Measurements from ENCODE around the gene VCAN.

VCAN gene

DNA sequence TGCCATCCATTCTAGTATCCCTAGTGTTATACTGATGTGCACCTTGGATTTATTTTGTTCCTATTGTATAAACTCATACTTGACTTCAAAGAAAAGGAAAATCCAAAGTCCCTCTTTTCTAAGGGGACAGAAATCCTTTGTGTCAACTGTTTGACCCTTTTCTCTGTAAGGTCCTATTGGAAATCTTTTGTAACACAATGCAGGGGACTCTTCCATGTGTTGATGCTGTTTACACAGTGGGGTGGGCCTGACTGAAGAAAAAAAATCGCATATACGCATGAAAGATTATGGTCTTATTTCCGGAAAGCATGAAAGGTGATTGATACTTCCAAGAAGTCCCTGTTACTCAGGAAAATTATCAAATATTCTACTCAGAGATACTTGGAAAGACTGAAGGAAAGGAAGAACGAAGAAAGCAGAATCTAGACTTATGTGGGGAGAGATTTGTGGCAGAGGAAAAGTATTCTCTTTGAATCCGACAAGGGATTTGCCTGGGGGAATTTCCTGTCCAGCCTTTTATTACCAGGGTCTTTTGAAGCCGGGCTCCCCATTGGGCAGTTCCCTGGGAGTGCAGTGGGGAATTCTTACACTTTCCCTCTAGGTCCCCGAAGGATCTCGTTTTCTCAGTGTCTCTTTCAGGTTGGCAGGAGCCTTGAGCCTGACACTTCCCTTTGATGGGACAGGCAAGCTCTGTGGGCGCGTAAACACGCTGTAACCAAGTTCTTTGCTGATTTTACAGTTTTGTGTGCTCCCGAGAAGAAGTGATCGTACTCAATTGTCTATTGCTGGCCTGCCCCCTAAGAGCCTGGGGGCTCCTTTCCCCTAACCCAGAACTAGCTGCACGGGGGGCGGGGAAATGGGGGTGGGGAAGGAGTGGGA lies 779 bp upstream of the VCAN start:
- no peak for DNase-seq

GRCh38 chr5:83472213-83472507 lies 616 bp downstream of the VCAN start:
- DNase-seq = no peak

DNA sequence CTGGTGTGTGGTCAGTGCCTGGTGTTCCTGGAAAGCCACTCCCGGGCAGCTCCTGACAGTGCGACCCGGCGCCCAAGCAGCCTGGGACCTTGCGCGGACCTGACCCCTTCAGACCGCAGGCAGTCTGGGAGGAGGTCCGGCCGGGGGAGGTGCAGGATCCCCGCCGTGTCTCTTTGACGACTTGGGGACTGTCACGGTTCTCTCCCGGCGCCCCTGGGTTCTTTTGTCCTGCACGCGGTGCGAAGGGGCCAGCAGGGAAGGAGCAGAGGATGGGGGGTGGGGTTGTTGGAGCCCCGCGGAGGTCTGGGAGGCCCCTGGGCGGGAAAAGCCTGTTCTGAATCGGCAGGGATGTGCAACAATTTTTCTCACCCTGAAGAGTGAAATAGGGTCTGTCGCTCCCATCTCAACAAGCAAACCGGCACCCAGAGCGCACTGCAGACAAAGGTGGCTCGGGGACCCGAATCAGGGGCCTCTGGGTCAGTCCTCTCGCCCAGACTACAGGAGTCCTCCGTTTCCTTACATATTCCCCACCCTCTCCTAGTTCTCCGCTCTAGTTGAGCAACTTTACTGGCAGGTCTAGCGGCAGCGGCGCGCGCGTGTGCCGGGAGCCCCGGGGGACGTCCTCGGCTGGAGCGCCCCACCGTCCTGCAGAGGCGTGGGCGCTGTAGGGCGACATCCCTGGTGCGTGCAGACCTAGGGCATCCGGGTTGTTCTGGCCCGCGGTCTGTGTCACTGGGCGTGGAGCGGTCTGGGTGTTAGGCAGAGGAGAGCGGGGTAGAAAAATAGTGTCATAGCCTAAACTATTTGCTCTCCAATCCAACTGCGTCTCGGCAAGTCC lies 1.2 kb downstream of the VCAN start:
- DNase-seq = no peak

DNA sequence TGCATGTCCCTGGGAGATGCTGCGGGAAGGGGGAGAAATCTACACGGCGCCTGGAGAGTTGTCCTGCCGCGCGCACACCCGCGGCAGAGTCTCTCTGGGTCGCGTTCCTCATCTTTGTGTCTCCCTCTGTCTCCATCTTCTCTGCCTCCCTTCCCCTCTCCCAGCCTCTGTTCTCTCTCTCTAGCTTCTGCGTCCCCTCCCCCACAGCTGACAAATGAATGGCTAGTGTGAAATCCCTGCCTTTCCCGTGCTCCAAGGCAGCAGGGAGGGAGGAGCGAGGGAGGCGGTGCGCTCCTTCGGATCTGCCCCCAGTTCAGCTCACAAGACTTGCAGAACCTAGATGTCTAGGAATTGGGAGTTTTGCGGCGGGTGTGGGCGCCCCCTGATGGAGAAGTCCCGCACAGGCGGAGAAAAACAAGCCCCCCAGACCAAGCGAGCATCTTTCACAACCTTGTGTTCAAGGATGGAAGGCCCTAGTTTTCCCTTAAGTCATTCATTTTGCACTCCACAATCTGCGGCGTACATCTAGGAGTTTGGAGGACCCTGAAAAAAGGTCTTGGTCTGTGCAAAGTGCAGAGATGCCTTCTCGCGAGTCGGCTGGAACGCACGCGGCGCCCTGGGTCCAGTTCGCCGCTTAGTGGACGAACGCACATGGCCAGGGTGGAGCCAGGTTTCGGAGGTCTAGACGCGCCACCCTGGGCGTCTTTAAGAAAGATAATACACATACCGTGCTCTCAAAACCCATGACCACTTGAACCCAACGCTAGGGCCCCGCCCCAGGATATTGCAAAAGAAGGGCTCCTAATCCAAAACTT lies 2.0 kb downstream of the VCAN start:
- peak; percentile 93 for DNase-seq

GRCh38 chr5:83474161-83474796 lies 2.7 kb downstream of the VCAN start:
- DNase-seq = peak; percentile 92

- no peak for DNase-seq
Observed at GRCh38 chr5:83474991-83475390, 3.4 kb downstream of the VCAN start.

DNA sequence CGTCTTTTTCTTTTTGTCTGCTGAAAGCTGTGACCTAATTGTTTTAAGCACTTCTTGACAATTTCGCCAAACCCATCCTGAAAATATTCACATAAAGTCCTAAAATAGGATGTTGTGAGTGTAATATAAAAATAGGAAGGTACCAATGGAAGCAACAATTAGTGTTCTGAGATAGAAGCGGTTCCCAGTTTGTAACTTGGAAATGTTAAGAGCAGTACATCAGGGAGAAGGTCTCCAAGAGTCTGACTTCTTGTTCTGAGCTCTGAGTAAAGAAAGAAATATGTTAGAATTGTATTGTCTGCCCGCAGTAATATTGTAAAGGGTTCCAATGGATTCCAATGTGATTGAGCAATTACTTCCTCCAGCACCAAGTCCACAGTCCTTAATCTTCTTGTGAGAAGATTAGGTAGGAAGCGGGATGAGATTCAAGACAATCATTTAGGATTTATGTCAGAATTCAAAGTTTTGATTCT lies 3.9 kb downstream of the VCAN start:
- no peak for DNase-seq

- no peak for DNase-seq
Observed at GRCh38 chr5:83475935-83476814, 4.6 kb downstream of the VCAN start.

DNA sequence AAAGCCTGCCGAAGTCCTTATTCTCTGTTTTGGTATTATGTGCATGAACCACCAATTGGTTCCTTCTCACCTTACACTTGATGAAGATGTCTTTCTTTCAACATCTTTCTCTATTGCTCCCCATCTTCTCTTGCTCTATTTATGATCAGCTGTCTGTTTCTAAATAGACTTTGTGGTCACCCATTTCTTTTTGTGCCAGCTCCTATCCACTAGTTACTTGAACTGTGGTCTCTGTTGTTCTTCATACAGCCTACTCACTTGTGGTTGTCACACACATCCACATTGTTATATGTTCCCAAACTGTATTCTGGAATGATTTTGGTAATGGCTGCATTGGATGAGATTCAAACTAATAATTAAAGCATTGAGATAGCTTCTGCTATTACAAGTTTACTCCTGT lies 11.4 kb downstream of the VCAN start:
- DNase-seq = no peak

GRCh38 chr5:83484294-83484693 lies 12.8 kb downstream of the VCAN start:
- DNase-seq = no peak

- DNase-seq = no peak
Observed at GRCh38 chr5:83485842-83486241, 14.3 kb downstream of the VCAN start.

GRCh38 chr5:83487155-83487554 lies 15.6 kb downstream of the VCAN start:
- no peak for DNase-seq

GRCh38 chr5:83488271-83488670 lies 16.7 kb downstream of the VCAN start:
- no peak for DNase-seq

DNA sequence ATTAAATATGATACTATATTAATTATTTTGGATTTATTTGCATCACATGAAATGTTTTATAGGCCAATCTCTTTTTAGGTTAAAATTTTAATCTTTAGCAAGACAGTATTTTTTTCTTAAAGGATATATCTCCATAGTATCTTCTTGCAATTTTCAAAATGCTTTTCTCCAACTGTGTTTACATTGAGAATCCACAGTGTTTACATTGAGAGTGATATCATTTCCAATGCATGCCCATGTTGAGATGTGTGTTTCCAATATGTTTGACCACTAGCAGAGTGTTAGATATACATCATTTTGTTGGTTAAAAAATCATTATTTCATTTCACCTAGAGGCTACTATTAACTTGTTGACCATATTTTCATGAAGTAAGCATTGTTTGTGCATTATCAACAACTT lies 17.3 kb downstream of the VCAN start:
- DNase-seq = no peak

DNA sequence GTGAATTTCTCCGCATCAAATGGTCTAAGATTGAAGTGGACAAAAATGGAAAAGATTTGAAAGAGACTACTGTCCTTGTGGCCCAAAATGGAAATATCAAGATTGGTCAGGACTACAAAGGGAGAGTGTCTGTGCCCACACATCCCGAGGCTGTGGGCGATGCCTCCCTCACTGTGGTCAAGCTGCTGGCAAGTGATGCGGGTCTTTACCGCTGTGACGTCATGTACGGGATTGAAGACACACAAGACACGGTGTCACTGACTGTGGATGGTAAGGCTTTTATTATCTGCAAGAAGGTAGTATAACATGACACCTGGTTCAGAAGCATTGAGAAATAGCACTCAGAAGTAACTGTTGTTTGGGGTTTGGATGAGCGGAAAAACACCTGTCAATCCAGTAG lies 18.7 kb downstream of the VCAN start:
- no peak for DNase-seq

DNA sequence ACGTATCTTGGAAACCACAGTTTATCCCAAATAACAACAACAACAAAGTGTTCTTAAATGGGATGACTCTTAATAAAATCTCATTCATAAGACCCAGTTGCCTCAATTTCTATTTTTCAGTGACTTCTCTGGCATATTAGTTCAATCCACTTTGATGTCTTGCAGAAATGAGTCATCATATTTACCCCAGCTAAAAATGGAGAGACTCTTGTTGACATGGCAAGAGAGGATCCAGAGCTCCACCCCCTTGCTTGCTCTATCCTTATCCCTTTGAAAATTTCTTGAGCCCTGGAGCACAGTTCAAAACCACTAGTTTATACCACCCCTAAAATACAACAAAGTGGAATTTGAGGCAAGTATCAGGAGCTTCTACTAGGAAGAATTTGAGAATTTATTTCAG lies 20.8 kb downstream of the VCAN start:
- no peak for DNase-seq

DNA sequence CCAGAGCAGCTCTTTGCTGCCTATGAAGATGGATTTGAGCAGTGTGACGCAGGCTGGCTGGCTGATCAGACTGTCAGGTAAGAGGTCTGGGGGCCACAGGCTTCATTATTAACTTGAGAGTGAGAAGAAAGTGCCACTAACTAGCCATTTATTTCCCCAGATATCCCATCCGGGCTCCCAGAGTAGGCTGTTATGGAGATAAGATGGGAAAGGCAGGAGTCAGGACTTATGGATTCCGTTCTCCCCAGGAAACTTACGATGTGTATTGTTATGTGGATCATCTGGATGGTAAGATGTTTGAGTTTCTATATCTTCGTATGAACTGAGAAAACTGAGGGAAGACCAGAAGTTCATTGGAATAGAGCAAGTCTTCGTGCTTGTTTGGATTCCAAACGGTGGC lies 22.1 kb downstream of the VCAN start:
- DNase-seq = no peak

GRCh38 chr5:83494087-83494620 lies 22.6 kb downstream of the VCAN start:
- peak; percentile 17 for DNase-seq

DNA sequence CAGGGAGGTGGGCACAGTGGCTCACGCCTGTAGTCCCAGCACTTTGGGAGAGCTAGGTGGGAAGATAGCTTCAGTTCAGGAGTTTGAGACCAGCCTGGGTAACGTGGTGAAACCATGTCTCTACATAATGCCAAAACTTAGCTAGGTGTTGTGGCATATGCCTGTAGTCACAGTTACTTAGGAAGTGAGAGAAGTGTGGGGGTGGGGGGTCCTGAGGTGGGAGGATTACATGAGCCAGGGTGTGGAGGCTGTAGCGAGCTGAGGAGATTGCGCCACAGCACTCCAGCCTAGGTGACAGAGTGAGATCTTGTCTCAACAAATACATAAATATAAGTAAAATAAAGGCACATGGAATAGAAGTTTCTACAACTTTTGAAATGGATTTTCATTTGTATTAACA lies 23.1 kb downstream of the VCAN start:
- peak; percentile 25 for DNase-seq

GRCh38 chr5:83496626-83497025 lies 25.1 kb downstream of the VCAN start:
- no peak for DNase-seq

DNA sequence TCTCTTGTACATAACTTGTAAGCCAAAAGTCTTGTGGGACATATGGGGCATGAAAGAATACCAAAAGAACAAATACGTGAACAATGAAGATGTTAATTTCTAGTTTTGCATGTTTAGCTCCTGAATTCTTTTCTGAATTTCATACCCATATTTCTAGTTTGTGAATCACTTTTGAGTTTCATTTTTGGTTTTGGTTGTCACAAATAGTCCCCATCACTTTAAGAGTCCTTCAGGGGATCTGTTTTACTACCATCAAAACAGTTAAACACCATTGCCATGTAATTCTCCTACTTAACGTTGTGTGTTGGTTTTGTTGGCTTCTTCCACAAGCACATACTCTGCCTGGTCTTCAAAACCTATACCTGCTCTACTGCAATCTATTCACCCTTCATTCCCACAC lies 27.0 kb downstream of the VCAN start:
- no peak for DNase-seq

- no peak for DNase-seq
Observed at GRCh38 chr5:83503662-83504061, 32.1 kb downstream of the VCAN start.
